Measurements from ENCODE around the gene PLPPR2. TPM values are rescaled to one million over a fixed set of nuclear protein-coding genes. Genes with fewer than 3 reads are reported as not detected.
A peak's percentile ranks its signal among the peaks of the same experiment; 100 is the strongest.

Gene PLPPR2
- total RNA-seq, 1 experiment from 2014 or later, result 7.5 TPM

GRCh38 chr19:11347546-11348039 is 7.6 kb upstream of the PLPPR2 start:
- no peak for DNase-seq (ENCODE audit: low spot score)
- ATAC-seq, result no peak
- Mint-ChIP-seq H3K4me3 (peak overlapping the region; percentile 95), H3K27me3 (ENCODE audit: low read depth) (peaks cover 30% of the 10 kb centered on the region), H3K27ac (peak overlapping the region; percentile 87), H3K9me3 (peaks cover 10% of the 10 kb centered on the region), H3K36me3 (peaks cover 5% of the 10 kb centered on the region; the same call in 1 of the 2 replicates), H3K4me1 (peaks cover 26% of the 10 kb centered on the region)
- no peak for TF ChIP-seq HMGXB4 (CRISPR knock-in tag; IDR thresholded peaks at IDR 0.05)
- TF ChIP-seq SP1 (CRISPR knock-in tag; conservative IDR thresholded peaks at IDR 0.05), result no peak
- no peak for TF ChIP-seq ATF3 (CRISPR knock-in tag; conservative IDR thresholded peaks at IDR 0.05)
- no peak for TF ChIP-seq ZSCAN18 (CRISPR knock-in tag; IDR thresholded peaks at IDR 0.05)
- TF ChIP-seq TEAD1 (CRISPR knock-in tag; IDR thresholded peaks at IDR 0.05), result no peak
- no peak for TF ChIP-seq ZBTB43 (CRISPR knock-in tag; IDR thresholded peaks at IDR 0.05)
- no peak for TF ChIP-seq FOXP1 (CRISPR knock-in tag; IDR thresholded peaks at IDR 0.05; ENCODE audit: borderline replicate concordance)
- POLR2A ChIA-PET, result no interaction called here
- CTCF ChIA-PET, result interaction anchor here (1.5 to 3.0 kb wide), 3 partner anchors 14 to 54 kb away, joined by 4 to 37 read pairs (median 20); partner anchors contain the start of gene EPOR

- ATAC-seq, result no peak
Measured at GRCh38 chr19:11349171-11349570, 6.1 kb upstream of the PLPPR2 start.

More at GRCh38 chr19:11349171-11349570, 6.1 kb upstream of the PLPPR2 start:
- DNase-seq (ENCODE audit: low spot score), result no peak
- TF ChIP-seq AFF4 (CRISPR knock-in tag; IDR thresholded peaks at IDR 0.05; ENCODE audit: borderline replicate concordance), result no peak
- no peak for TF ChIP-seq NR2C2 (CRISPR knock-in tag; IDR thresholded peaks at IDR 0.05)
- no peak for TF ChIP-seq NFE2L1 (CRISPR knock-in tag; IDR thresholded peaks at IDR 0.05)
- TF ChIP-seq USF2 (CRISPR knock-in tag; IDR thresholded peaks at IDR 0.05), result no peak
- TF ChIP-seq ATF1 (CRISPR knock-in tag; IDR thresholded peaks at IDR 0.05), result no peak
- TF ChIP-seq ZNF263 (CRISPR knock-in tag; IDR thresholded peaks at IDR 0.05; ENCODE audit: low read depth), result no peak
- Mint-ChIP-seq H3K27ac (no peak overlapping the region), H3K4me1 (peaks cover 26% of the 10 kb centered on the region), H3K36me3 (peaks cover 4% of the 10 kb centered on the region; the same call in 1 of the 2 replicates), H3K27me3 (ENCODE audit: low read depth) (peaks cover 38% of the 10 kb centered on the region), H3K4me3 (no peak overlapping the region), H3K9me3 (peaks cover 10% of the 10 kb centered on the region)
- CTCF ChIA-PET, result no interaction called here
- POLR2A ChIA-PET, result no interaction called here

All from WTC11 (cell line).